ENCODE measurements around the gene CTSD. TPM values are rescaled to one million over a fixed set of nuclear protein-coding genes. Genes with fewer than 3 reads are reported as not detected.

Gene CTSD
- total and polyA plus RNA-seq, 2 experiments from 2014 or later = 67.1 to 251 TPM

DNA sequence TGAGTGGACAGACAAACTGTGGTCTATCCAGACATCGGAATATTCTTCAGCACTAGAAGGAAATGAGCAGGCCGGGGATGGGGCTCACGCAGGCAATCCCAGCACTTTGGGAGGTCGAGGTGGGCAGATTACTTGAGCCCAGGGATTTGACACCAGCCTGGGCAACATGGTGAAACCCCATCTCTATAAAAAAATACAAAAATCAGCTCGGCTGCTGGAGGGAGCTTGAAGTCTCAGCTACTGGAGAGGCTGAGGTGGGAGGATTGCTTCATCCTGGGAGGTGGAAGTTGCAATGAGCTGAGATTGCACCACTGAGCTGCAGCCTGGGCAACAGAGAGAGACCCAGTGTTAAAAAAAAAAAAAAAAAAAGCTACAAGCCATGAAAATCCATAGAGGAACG is 8.0 kb upstream of the CTSD start:
- H2AFZ ChIP-seq = peak overlapping the region; percentile 95
- no peak for DNase-seq (ENCODE audit: low spot score)
- no peaks in the 10 kb centered on the region for H3K79me2 ChIP-seq (replicated peaks; ENCODE audit: insufficient read depth)
- H3K36me3 Mint-ChIP-seq (ENCODE audit: low read depth) = peaks cover 1% of the 10 kb centered on the region; the same call in 2 of the 3 replicates
- no peak overlapping the region for H3K27ac ChIP-seq (ENCODE audit: low read depth)
- no peak overlapping the region for H3K4me3 ChIP-seq
- H3K36me3 ChIP-seq (ENCODE audit: insufficient read depth) = no peaks in the 10 kb centered on the region
- H3K4me3 Mint-ChIP-seq = no peak overlapping the region
- no peak overlapping the region for H3K4me2 ChIP-seq
- H3K4me1 ChIP-seq (ENCODE audit: insufficient read depth) = peaks cover 11% of the 10 kb centered on the region; the same call in 1 of the 2 replicates
- peaks cover 20% of the 10 kb centered on the region for H3K4me1 Mint-ChIP-seq
- TF ChIP-seq ZNF462 (CRISPR knock-in tag; IDR thresholded peaks at IDR 0.05) (no peak), STAT1 (IDR thresholded peaks at IDR 0.05; ENCODE audit: unreplicated experiment) (no peak), REST (IDR thresholded peaks at IDR 0.05; ENCODE audit: unreplicated experiment) (no peak), CREB1 (CRISPR knock-in tag; IDR thresholded peaks at IDR 0.05; ENCODE audit: low read depth) (no peak), POLR2AphosphoS5 (IDR thresholded peaks at IDR 0.05; ENCODE audit: low read depth) (no peak), EZH2phosphoT487 (IDR thresholded peaks at IDR 0.05; ENCODE audit: unreplicated experiment) (no peak), NANOG (IDR thresholded peaks at IDR 0.05; ENCODE audit: borderline replicate concordance) (no peak), ZNF114 (CRISPR knock-in tag; IDR thresholded peaks at IDR 0.05) (no peak), EZH2 (IDR thresholded peaks at IDR 0.05; ENCODE audit: low read depth, unreplicated experiment) (no peak), JUNB (IDR thresholded peaks at IDR 0.05; ENCODE audit: unreplicated experiment) (no peak), ZNF331 (CRISPR knock-in tag; IDR thresholded peaks at IDR 0.05; ENCODE audit: low read depth) (no peak)
- TF ChIP-seq, protein P1, sequence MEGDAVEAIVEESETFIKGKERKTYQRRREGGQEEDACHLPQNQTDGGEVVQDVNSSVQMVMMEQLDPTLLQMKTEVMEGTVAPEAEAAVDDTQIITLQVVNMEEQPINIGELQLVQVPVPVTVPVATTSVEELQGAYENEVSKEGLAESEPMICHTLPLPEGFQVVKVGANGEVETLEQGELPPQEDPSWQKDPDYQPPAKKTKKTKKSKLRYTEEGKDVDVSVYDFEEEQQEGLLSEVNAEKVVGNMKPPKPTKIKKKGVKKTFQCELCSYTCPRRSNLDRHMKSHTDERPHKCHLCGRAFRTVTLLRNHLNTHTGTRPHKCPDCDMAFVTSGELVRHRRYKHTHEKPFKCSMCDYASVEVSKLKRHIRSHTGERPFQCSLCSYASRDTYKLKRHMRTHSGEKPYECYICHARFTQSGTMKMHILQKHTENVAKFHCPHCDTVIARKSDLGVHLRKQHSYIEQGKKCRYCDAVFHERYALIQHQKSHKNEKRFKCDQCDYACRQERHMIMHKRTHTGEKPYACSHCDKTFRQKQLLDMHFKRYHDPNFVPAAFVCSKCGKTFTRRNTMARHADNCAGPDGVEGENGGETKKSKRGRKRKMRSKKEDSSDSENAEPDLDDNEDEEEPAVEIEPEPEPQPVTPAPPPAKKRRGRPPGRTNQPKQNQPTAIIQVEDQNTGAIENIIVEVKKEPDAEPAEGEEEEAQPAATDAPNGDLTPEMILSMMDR (conservative IDR thresholded peaks at IDR 0.05; ENCODE audit: low read depth in 2 of 2) = no peak
- TF ChIP-seq, protein P2, sequence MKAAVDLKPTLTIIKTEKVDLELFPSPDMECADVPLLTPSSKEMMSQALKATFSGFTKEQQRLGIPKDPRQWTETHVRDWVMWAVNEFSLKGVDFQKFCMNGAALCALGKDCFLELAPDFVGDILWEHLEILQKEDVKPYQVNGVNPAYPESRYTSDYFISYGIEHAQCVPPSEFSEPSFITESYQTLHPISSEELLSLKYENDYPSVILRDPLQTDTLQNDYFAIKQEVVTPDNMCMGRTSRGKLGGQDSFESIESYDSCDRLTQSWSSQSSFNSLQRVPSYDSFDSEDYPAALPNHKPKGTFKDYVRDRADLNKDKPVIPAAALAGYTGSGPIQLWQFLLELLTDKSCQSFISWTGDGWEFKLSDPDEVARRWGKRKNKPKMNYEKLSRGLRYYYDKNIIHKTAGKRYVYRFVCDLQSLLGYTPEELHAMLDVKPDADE (IDR thresholded peaks at IDR 0.05) = no peak
- peaks cover 21% of the 10 kb centered on the region for H3K27me3 Mint-ChIP-seq (ENCODE audit: insufficient read depth, low read depth, poor library complexity)
- ATAC-seq = no peak
- no peaks in the 10 kb centered on the region for H3K27me3 ChIP-seq (ENCODE audit: insufficient read depth)
- H3F3A ChIP-seq (replicated peaks; ENCODE audit: low read depth) = no peaks in the 10 kb centered on the region
- peaks cover 2% of the 10 kb centered on the region; the same call in 2 of the 3 replicates for H3K9me3 Mint-ChIP-seq
- H3K27ac Mint-ChIP-seq = peak overlapping the region; percentile 96
- peaks cover 1% of the 10 kb centered on the region; the same call in 1 of the 2 replicates for H3K9me2 ChIP-seq (ENCODE audit: insufficient read depth)
- no peaks in the 10 kb centered on the region for H4K20me1 ChIP-seq (replicated peaks; ENCODE audit: insufficient read depth)

Data from GM23338 (cell line).